DND-41 (cell line): ENCODE results near the gene KLHL30.

ENCODE experiments used
- ATAC-seq: fragments of 200-7000 bp; cut with Tn5 transposase; 3 replicates; pipeline ENCODE4 v1.9.1; 2021; ENCODE audit warnings: low read depth; ENCODE audit not compliant: insufficient read depth
- DNase-seq: peaks from one replicate; pipeline ENCODE4 v3.0.0-alpha.2; 2020
- H2AFZ ChIP-seq: 2 replicates; pipeline ENCODE4 v1.6.0; 2012; ENCODE audit warnings: low read depth, low read length
- H3K27ac ChIP-seq: 2 replicates; pipeline ENCODE4 v1.5.1; 2012; ENCODE audit warnings: low read length, inconsistent platforms
- H3K27me3 ChIP-seq: fragments of 200-600 bp; sonication (generic); 2 replicates; pipeline ENCODE4 v1.6.0; 2012; ENCODE audit warnings: low read length, mild to moderate bottlenecking, inconsistent platforms; ENCODE audit not compliant: insufficient read depth, poor library complexity
- H3K36me3 ChIP-seq: 2 replicates; pipeline ENCODE4 v1.5.1; 2012; ENCODE audit warnings: low read length, inconsistent platforms; ENCODE audit not compliant: insufficient read depth
- H3K4me1 ChIP-seq: 2 replicates; pipeline ENCODE4 v1.5.1; 2012; ENCODE audit warnings: mild to moderate bottlenecking, low read length; ENCODE audit not compliant: insufficient read depth
- H3K4me2 ChIP-seq: 2 replicates; pipeline ENCODE4 v1.6.0; 2012; ENCODE audit warnings: mild to moderate bottlenecking, moderate library complexity, low read length, inconsistent platforms; ENCODE audit not compliant: insufficient read depth
- H3K4me3 ChIP-seq, 2 experiments: fragments of 200-600 bp in 1 of 2; shearing (Covaris generic) in 1 of 2; 2 replicates each; pipeline ENCODE4 v1.5.1; 2012 to 2016; ENCODE audit warnings: inconsistent platforms in 2 of 2, low read length in 2 of 2, mild to moderate bottlenecking in 2 of 2, low read depth in 1 of 2, moderate library complexity in 1 of 2
- H3K79me2 ChIP-seq: 2 replicates; pipeline ENCODE4 v1.6.0; 2012; ENCODE audit warnings: low read length, inconsistent platforms; ENCODE audit not compliant: insufficient read depth
- H3K9ac ChIP-seq: 2 replicates; pipeline ENCODE4 v1.6.0; 2012; ENCODE audit warnings: low read depth, mild to moderate bottlenecking, inconsistent platforms, low read length, moderate library complexity
- H3K9me3 ChIP-seq: 2 replicates; pipeline ENCODE4 v1.5.1; 2012; ENCODE audit warnings: low read length, moderate library complexity, mild to moderate bottlenecking, inconsistent platforms; ENCODE audit not compliant: insufficient read depth, severe bottlenecking
- H4K20me1 ChIP-seq: 2 replicates; pipeline ENCODE4 v1.6.0; 2012; ENCODE audit warnings: low read length; ENCODE audit not compliant: insufficient read depth
- CTCF ChIP-seq: IDR thresholded peaks from 2 replicates; pipeline ENCODE4 v1.5.1; 2012; ENCODE audit warnings: borderline replicate concordance, low read length, moderate library complexity, mild to moderate bottlenecking; ENCODE audit not compliant: poor library complexity, severe bottlenecking; ENCODE audit errors: extremely low read depth
- EZH2 ChIP-seq: IDR thresholded peaks from 3 replicates; pipeline ENCODE4 v1.6.1; 2012; ENCODE audit warnings: borderline replicate concordance, low read depth, mild to moderate bottlenecking, moderate library complexity, low read length, inconsistent platforms; ENCODE audit not compliant: severe bottlenecking

The KLHL30 gene

GRCh38 chr2:238167344-238167715, 28.9 kb downstream of the KLHL30 start:
- Histone ChIP-seq H3K27ac (no peak overlapping the region), H3K9me3 (no peaks in the 10 kb centered on the region), H4K20me1 (peaks cover 14% of the 10 kb centered on the region), H3K79me2 (no peaks in the 10 kb centered on the region), H3K27me3 (no peaks in the 10 kb centered on the region), H3K4me2 (no peak overlapping the region), H3K9ac (no peak overlapping the region), H2AFZ (no peak overlapping the region), H3K36me3 (peaks cover 41% of the 10 kb centered on the region), H3K4me1 (no peaks in the 10 kb centered on the region), H3K4me3 (no peak overlapping the region)
- ATAC-seq (no peak), DNase-seq (no peak)
- TF ChIP-seq EZH2 (no peak), CTCF (no peak)

GRCh38 chr2:238167761-238168160, 29.3 kb downstream of the KLHL30 start:
- Histone ChIP-seq H3K9ac (no peak overlapping the region), H3K9me3 (no peaks in the 10 kb centered on the region), H4K20me1 (peaks cover 19% of the 10 kb centered on the region), H3K4me1 (no peaks in the 10 kb centered on the region), H3K79me2 (no peaks in the 10 kb centered on the region), H3K4me2 (no peak overlapping the region), H3K4me3 (no peak overlapping the region), H3K27ac (no peak overlapping the region), H3K36me3 (peaks cover 46% of the 10 kb centered on the region), H3K27me3 (no peaks in the 10 kb centered on the region), H2AFZ (no peak overlapping the region)
- ATAC-seq (no peak), DNase-seq (no peak)
- TF ChIP-seq CTCF (no peak), EZH2 (no peak)

GRCh38 chr2:238168196-238169047, 30.0 kb downstream of the KLHL30 start:
- no peaks in the 10 kb centered on the region for H3K9me3 ChIP-seq
- H3K9ac ChIP-seq, result no peak overlapping the region
- ATAC-seq (no peak), DNase-seq (no peak)
- TF ChIP-seq EZH2 (no peak), CTCF (no peak)
- no peak overlapping the region for H2AFZ ChIP-seq
- no peaks in the 10 kb centered on the region for H3K27me3 ChIP-seq
- peaks cover 21% of the 10 kb centered on the region for H4K20me1 ChIP-seq
- H3K27ac ChIP-seq, result no peak overlapping the region
- peaks cover 52% of the 10 kb centered on the region for H3K36me3 ChIP-seq
- H3K4me3 ChIP-seq, result no peak overlapping the region
- H3K4me2 ChIP-seq, result no peak overlapping the region
- no peaks in the 10 kb centered on the region for H3K79me2 ChIP-seq
- no peaks in the 10 kb centered on the region for H3K4me1 ChIP-seq
